Tibial artery (tissue), 4 donors: ENCODE measurements around the gene TNFAIP8L3.

Experiments
- DNase-seq, 2 donors: peaks; one replicate each; pipeline ENCODE4 v3.0.0-alpha.2; 2019
- H3K27ac ChIP-seq, 2 donors: fragments of 200-600 bp; sonication (generic) in 1 of 2; 1 replicate in 1 of 2; 2 replicates in 1 of 2; pipeline ENCODE4 v1.5.1; 2018 to 2019; ENCODE audit warnings: mild to moderate bottlenecking in 1 of 2
- H3K27me3 ChIP-seq, 2 donors: fragments of 200-600 bp; sonication (generic) in 1 of 2; one replicate each; pipeline versions ENCODE4 v1.5.1 to v1.6.0; 2016 to 2019
- H3K36me3 ChIP-seq, 3 donors: fragments of 200-600 bp; sonication (generic) in 2 of 3; one replicate each; pipeline ENCODE4 v1.5.1; 2016 to 2019; ENCODE audit warnings: mild to moderate bottlenecking in 2 of 3
- H3K4me1 ChIP-seq, 4 donors: fragments of 200-600 bp; sonication (generic) in 2 of 4; 1 replicate in 3 of 4; 2 replicates in 1 of 4; pipeline ENCODE4 v1.5.1; 2016 to 2019
- H3K4me3 ChIP-seq, 2 donors: fragments of 200-600 bp; sonication (generic) in 1 of 2; 1 replicate in 1 of 2; 2 replicates in 1 of 2; pipeline ENCODE4 v1.5.1; 2018 to 2019; ENCODE audit warnings: mild to moderate bottlenecking in 2 of 2
- H3K9me3 ChIP-seq, 3 donors: fragments of 200-600 bp; sonication (generic) in 1 of 3; one replicate each; pipeline ENCODE4 v1.5.1; 2016 to 2019
- CTCF ChIP-seq, 2 experiments: fragments of 200-600 bp in 1 of 2; fragments of 450-650 bp in 1 of 2; IDR thresholded peaks; one replicate each; pipeline ENCODE4 v1.5.1; 2017 to 2019; ENCODE audit warnings: antibody characterized with exemption in 2 of 2, mild to moderate bottlenecking in 1 of 2, moderate library complexity in 1 of 2
- intact Hi-C: fragments of 100-400 bp; cut with DNase I; formaldehyde crosslinking; loops from one replicate; pipeline ENCODE4 v1.15.0; 2023; ENCODE audit warnings: low total_unique reads

TNFAIP8L3 gene

GRCh38 chr15:51105430-51106016 is 10.8 kb upstream of the TNFAIP8L3 start:
- no peak for DNase-seq
- H3K27ac ChIP-seq, result peak overlapping the region in 1 of 2 donors; percentile 63
- no peak for TF ChIP-seq CTCF (IDR thresholded peaks at IDR 0.05)
- no peak overlapping the region for H3K4me3 ChIP-seq
- intact Hi-C loops, result no loop called here
- no peaks in the 10 kb centered on the region for H3K9me3 ChIP-seq
- H3K27me3 ChIP-seq, result no peaks in the 10 kb centered on the region
- H3K4me1 ChIP-seq, result peaks cover 0 to 58% (median 32%) of the 10 kb centered on the region in 4 donors
- H3K36me3 ChIP-seq, result no peaks in the 10 kb centered on the region

GRCh38 chr15:51104512-51104911 is 9.8 kb upstream of the TNFAIP8L3 start:
- Histone ChIP-seq H3K9me3 (no peaks in the 10 kb centered on the region), H3K27me3 (no peaks in the 10 kb centered on the region), H3K36me3 (no peaks in the 10 kb centered on the region), H3K4me3 (peak overlapping the region in 1 of 2 donors; percentile 22), H3K27ac (peak overlapping the region; percentile 63 to 73), H3K4me1 (peaks cover 0 to 48% (median 22%) of the 10 kb centered on the region in 4 donors)
- no peak for TF ChIP-seq CTCF (IDR thresholded peaks at IDR 0.05)
- intact Hi-C loops, result no loop called here
- peak; percentile 84 to 92 for DNase-seq

- intact Hi-C loops, result no loop called here
- Histone ChIP-seq H3K4me3 (no peak overlapping the region), H3K9me3 (no peaks in the 10 kb centered on the region), H3K27ac (peak overlapping the region; percentile 63 to 73), H3K36me3 (no peaks in the 10 kb centered on the region), H3K4me1 (peaks cover 0 to 38% (median 17%) of the 10 kb centered on the region in 4 donors), H3K27me3 (no peaks in the 10 kb centered on the region)
- no peak for DNase-seq
- no peak for TF ChIP-seq CTCF (IDR thresholded peaks at IDR 0.05)
These were observed 8.6 kb upstream of the TNFAIP8L3 start for GRCh38 chr15:51103330-51103729.

GRCh38 chr15:51100785-51101489 is 6.2 kb upstream of the TNFAIP8L3 start:
- intact Hi-C loops, result no loop called here

GRCh38 chr15:51099185-51099584 is 4.5 kb upstream of the TNFAIP8L3 start:
- no peak for DNase-seq
- Histone ChIP-seq H3K36me3 (no peaks in the 10 kb centered on the region), H3K4me3 (no peak overlapping the region), H3K27ac (no peak overlapping the region), H3K27me3 (no peaks in the 10 kb centered on the region), H3K4me1 (peaks cover 0 to 42% (median 14%) of the 10 kb centered on the region in 4 donors), H3K9me3 (no peaks in the 10 kb centered on the region)
- intact Hi-C loops, result no loop called here
- no peak for TF ChIP-seq CTCF (IDR thresholded peaks at IDR 0.05)

More at GRCh38 chr15:51100785-51101489, 6.2 kb upstream of the TNFAIP8L3 start:
- H3K27me3 ChIP-seq, result no peaks in the 10 kb centered on the region
- no peaks in the 10 kb centered on the region for H3K9me3 ChIP-seq
- no peak for DNase-seq
- no peak overlapping the region for H3K4me3 ChIP-seq
- H3K4me1 ChIP-seq, result peaks cover 0 to 51% (median 17%) of the 10 kb centered on the region in 4 donors
- H3K27ac ChIP-seq, result no peak overlapping the region
- TF ChIP-seq CTCF (IDR thresholded peaks at IDR 0.05), result no peak
- H3K36me3 ChIP-seq, result no peaks in the 10 kb centered on the region
